B cell (primary cell): ENCODE measurements around the gene TOGARAM2.

Experiments
- CTCF ChIP-seq: fragments of 200-600 bp; IDR thresholded peaks from one replicate; pipeline ENCODE4 v1.8.0; 2022; ENCODE audit warnings: antibody characterized with exemption, mild to moderate bottlenecking
- EZH2 ChIP-seq: IDR thresholded peaks from 2 replicates; pipeline ENCODE4 v1.6.1; 2012; ENCODE audit warnings: borderline replicate concordance, low read depth, mild to moderate bottlenecking, moderate library complexity, low read length; ENCODE audit not compliant: insufficient read depth, poor library complexity, severe bottlenecking

- TF ChIP-seq EZH2 (no peak), CTCF (no peak)
Measured at GRCh38 chr2:28950941-28951630, 30.0 kb upstream of the TOGARAM2 start.
